Lower lobe of right lung (tissue), 2 donors: ENCODE results near the gene MARCKSL1. TPM values are rescaled to one million over a fixed set of nuclear protein-coding genes. Genes with fewer than 3 reads are reported as not detected.
"Not testable (repeated sequence)": the region's sequence is repeated elsewhere in the genome, so short reads cannot be mapped to it uniquely, and the experiment has no call there.

Experiments used
- ATAC-seq, 2 donors: fragments of 200-7000 bp; cut with Tn5 transposase; one replicate each; pipeline ENCODE4 v1.9.1; 2020 to 2022; ENCODE audit warnings: mild to moderate bottlenecking in 2 of 2, moderate library complexity in 2 of 2
- DNase-seq: peaks from one replicate; pipeline ENCODE4 v3.0.0-alpha.2; 2020
- H3K27ac ChIP-seq: fragments of 200-600 bp; one replicate; pipeline ENCODE4 v1.8.0; 2022
- H3K27me3 ChIP-seq: fragments of 200-600 bp; one replicate; pipeline ENCODE4 v1.8.0; 2022; ENCODE audit warnings: low read depth
- H3K36me3 ChIP-seq: fragments of 200-600 bp; one replicate; pipeline ENCODE4 v1.8.0; 2022; ENCODE audit warnings: mild to moderate bottlenecking
- H3K4me1 ChIP-seq: fragments of 200-600 bp; one replicate; pipeline ENCODE4 v1.8.0; 2022
- H3K4me3 ChIP-seq: fragments of 200-600 bp; one replicate; pipeline ENCODE4 v1.8.0; 2022; ENCODE audit warnings: mild to moderate bottlenecking
- H3K9me3 ChIP-seq: fragments of 200-600 bp; one replicate; pipeline ENCODE4 v1.8.0; 2022
- CTCF ChIP-seq: fragments of 200-600 bp; IDR thresholded peaks from one replicate; pipeline ENCODE4 v1.8.0; 2022; ENCODE audit warnings: antibody characterized with exemption, mild to moderate bottlenecking
- intact Hi-C: fragments of 100-400 bp; cut with DNase I; formaldehyde crosslinking; loops from one replicate; pipeline ENCODE4 v1.11.0; 2022
- total RNA-seq: library from RNA; stranded (reverse); fragmentation: NEBNext Ultra II Directional; extraction: Animal tissue kit (Norgen Biotek cat#: 25700); gene quantifications from one replicate; pipeline ENCODE4 v1.2.1, GENCODE V29; 2021
- donor health status: DM: no; HTN: yes; CAD: no; lungs with severe emphysema.

The MARCKSL1 gene
- total RNA-seq, 1 donor from 2014 or later: 34.7 TPM

GRCh38 chr1:32303358-32303757, 32.7 kb downstream of the MARCKSL1 start:
- DNase-seq (no peak), ATAC-seq (no peak)

GRCh38 chr1:32299327-32299726, 36.7 kb downstream of the MARCKSL1 start:
- H3K36me3 ChIP-seq: peaks cover 20% of the 10 kb centered on the region
- H3K4me3 ChIP-seq: no peak overlapping the region
- H3K27me3 ChIP-seq: no peaks in the 10 kb centered on the region
- no peak for ATAC-seq
- H3K4me1 ChIP-seq: peaks cover 1% of the 10 kb centered on the region
- intact Hi-C loops: no loop called here
- DNase-seq: no peak
- TF ChIP-seq CTCF: no peak
- no peaks in the 10 kb centered on the region for H3K9me3 ChIP-seq
- no peak overlapping the region for H3K27ac ChIP-seq

More at GRCh38 chr1:32303358-32303757, 32.7 kb downstream of the MARCKSL1 start:
- no peak for TF ChIP-seq CTCF
- Histone ChIP-seq H3K36me3 (peaks cover 51% of the 10 kb centered on the region), H3K4me1 (no peaks in the 10 kb centered on the region), H3K9me3 (no peaks in the 10 kb centered on the region), H3K27me3 (no peaks in the 10 kb centered on the region), H3K27ac (no peak overlapping the region), H3K4me3 (no peak overlapping the region)
- intact Hi-C loops: no loop called here

GRCh38 chr1:32298211-32298610, 37.8 kb downstream of the MARCKSL1 start:
- H3K27ac ChIP-seq, ATAC-seq, intact Hi-C loops, H3K4me3 ChIP-seq, H3K9me3 ChIP-seq, H3K36me3 ChIP-seq, H3K27me3 ChIP-seq, DNase-seq: not testable (repeated sequence)
- H3K4me1 ChIP-seq: peaks cover 13% of the 10 kb centered on the region

- peak; percentile 100 for ATAC-seq
- Histone ChIP-seq H3K9me3 (no peaks in the 10 kb centered on the region), H3K4me3 (peak within 1 kb of the TSS; percentile 94), H3K4me1 (peaks cover 31% of the 10 kb centered on the region), H3K36me3 (no peaks in the 10 kb centered on the region), H3K27me3 (no peaks in the 10 kb centered on the region), H3K27ac (peak within 1 kb of the TSS; percentile 82)
- peak; percentile 99 for DNase-seq
- intact Hi-C loops: no loop called here
- TF ChIP-seq CTCF: no peak
Observed at GRCh38 chr1:32291708-32292538, 44.1 kb downstream of the MARCKSL1 start, which contains the start of gene HDAC1. HDAC1 (plus strand) TSS chr1:32292083; CDS start chr1:32292170, 87 bp downstream.

GRCh38 chr1:32291145-32291707, 44.8 kb downstream of the MARCKSL1 start:
- H3K36me3 ChIP-seq: no peaks in the 10 kb centered on the region
- no peak for TF ChIP-seq CTCF
- intact Hi-C loops: no loop called here
- H3K4me1 ChIP-seq: peaks cover 31% of the 10 kb centered on the region
- peak overlapping the region; percentile 82 for H3K27ac ChIP-seq
- no peaks in the 10 kb centered on the region for H3K27me3 ChIP-seq
- H3K4me3 ChIP-seq: peak overlapping the region; percentile 94
- DNase-seq (no peak), ATAC-seq (no peak)
- no peaks in the 10 kb centered on the region for H3K9me3 ChIP-seq

GRCh38 chr1:32289256-32289655, 46.8 kb downstream of the MARCKSL1 start:
- ATAC-seq (no peak), DNase-seq (no peak)
- H3K4me1 ChIP-seq: peaks cover 29% of the 10 kb centered on the region
- intact Hi-C loops: no loop called here
- H3K36me3 ChIP-seq: no peaks in the 10 kb centered on the region
- TF ChIP-seq CTCF: no peak
- no peaks in the 10 kb centered on the region for H3K27me3 ChIP-seq
- no peak overlapping the region for H3K27ac ChIP-seq
- H3K9me3 ChIP-seq: no peaks in the 10 kb centered on the region
- H3K4me3 ChIP-seq: no peak overlapping the region
